A549 (cell line): Measurements from ENCODE around the gene NTHL1. TPM values are rescaled to one million over a fixed set of nuclear protein-coding genes. Genes with fewer than 3 reads are reported as not detected.

Source experiments
- ATAC-seq, 2 experiments: fragments of 200-7000 bp in 1 of 2; fragments of >200 bp in 1 of 2; cut with Nextera tagmentation in 1 of 2; cut with Tn5 transposase in 1 of 2; 3 replicates each; pipeline versions ENCODE4 v1.8.0 to v1.9.1; 2018 to 2020; ENCODE audit warnings: mild to moderate bottlenecking in 1 of 2, moderate library complexity in 1 of 2
- CTCF ChIA-PET: fragments of 300-600 bp; sonication (Branson Sonifier 250); formaldehyde crosslinking; extraction: SDS; loops from one replicate; lab custom pipeline; 2021; ENCODE audit warnings: antibody characterized with exemption, inconsistent platforms; lab: Yijun Ruan, JAX
- POLR2A ChIA-PET: fragments of 350-600 bp; formaldehyde crosslinking; extraction: SDS; loops from one replicate; lab custom pipeline; 2021; ENCODE audit warnings: antibody characterized with exemption, inconsistent platforms; lab: Yijun Ruan, JAX
- DNase-seq, 2 experiments: peaks; one replicate each; pipeline versions ENCODE4 v3.0.0 to v3.0.0-alpha.2; 2011 to 2016; ENCODE audit warnings: low read depth in 1 of 2, low spot score in 1 of 2
- FAIRE-seq: peaks from 2 replicates; lab custom pipeline; 2011; peaks lifted over from hg19 to GRCh38; lab: Jason Lieb, UNC
- H3K27ac ChIP-seq, 2 experiments: fragments of >200 bp; sonication (Bioruptor Twin); formaldehyde crosslinking; 3 replicates each; pipeline ENCODE4 v1.5.1; 2016 to 2017
- H3K4me1 ChIP-seq: fragments of >200 bp; sonication (Bioruptor Twin); formaldehyde crosslinking; 3 replicates; pipeline ENCODE4 v1.6.1; 2016
- H3K4me2 ChIP-seq: fragments of >200 bp; sonication (Bioruptor Twin); formaldehyde crosslinking; 3 replicates; pipeline ENCODE4 v1.6.1; 2016
- H3K4me3 ChIP-seq: fragments of >200 bp; sonication (Bioruptor Twin); formaldehyde crosslinking; 3 replicates; pipeline ENCODE4 v1.5.1; 2016
- H3K9me3 ChIP-seq: fragments of >200 bp; sonication (Bioruptor Twin); formaldehyde crosslinking; 3 replicates; pipeline ENCODE4 v1.6.1; 2016
- ATOH8 ChIP-seq: fragments of 250-450 bp; sonication (Bioruptor Pico); IDR thresholded peaks from 2 replicates; pipeline ENCODE4 v1.5.0; 2020; ENCODE audit warnings: low read depth, mild to moderate bottlenecking, moderate library complexity
- BHLHE40 ChIP-seq: IDR thresholded peaks from 2 replicates; pipeline ENCODE4 v1.6.1; 2012; ENCODE audit warnings: low read depth, low read length, inconsistent platforms
- CBX2 ChIP-seq: fragments of 200-600 bp; sonication (generic); IDR thresholded peaks from 2 replicates; pipeline ENCODE4 v1.6.1; 2016; ENCODE audit warnings: low read depth, mild to moderate bottlenecking, borderline replicate concordance
- CHD2 ChIP-seq: fragments of 150-350 bp; IDR thresholded peaks from 2 replicates; pipeline ENCODE4 v1.6.1; 2014; ENCODE audit warnings: low read length; ENCODE audit not compliant: partially characterized antibody
- E2F6 ChIP-seq: IDR thresholded peaks from 2 replicates; pipeline ENCODE4 v1.6.1; 2012; ENCODE audit warnings: low read depth, borderline replicate concordance
- EHF ChIP-seq: fragments of 250-450 bp; sonication (Bioruptor Pico); IDR thresholded peaks from 2 replicates; pipeline ENCODE4 v1.5.0; 2020; ENCODE audit warnings: mild to moderate bottlenecking
- EP300 ChIP-seq, 2 experiments: fragments of >200 bp; sonication (Bioruptor Twin); formaldehyde crosslinking; IDR thresholded peaks; 2 replicates in 1 of 2; 3 replicates in 1 of 2; pipeline ENCODE4 v1.6.1; 2016 to 2017
- ESRRA ChIP-seq: fragments of 150-350 bp; IDR thresholded peaks from 2 replicates; pipeline ENCODE4 v1.6.1; 2014; ENCODE audit warnings: mild to moderate bottlenecking, low read length, borderline replicate concordance
- FOSB ChIP-seq: fragments of 250-450 bp; sonication (Bioruptor Pico); IDR thresholded peaks from 2 replicates; pipeline ENCODE4 v1.5.0; 2020; ENCODE audit warnings: mild to moderate bottlenecking, moderate library complexity
- FOSL2 ChIP-seq, 2 experiments: fragments of 450-650 bp in 1 of 2; fragments of >200 bp in 1 of 2; sonication (Bioruptor Twin) in 1 of 2; formaldehyde crosslinking; IDR thresholded peaks; 2 replicates each; pipeline versions ENCODE4 v1.5.0 to v1.6.1; 2016 to 2020; ENCODE audit warnings: mild to moderate bottlenecking in 1 of 2, moderate library complexity in 1 of 2
- FOXS1 ChIP-seq: fragments of 250-450 bp; sonication (Bioruptor Pico); IDR thresholded peaks from 2 replicates; pipeline ENCODE4 v1.5.0; 2020; ENCODE audit warnings: mild to moderate bottlenecking, moderate library complexity
- GATA3 ChIP-seq: IDR thresholded peaks from 2 replicates; pipeline ENCODE4 v1.6.1; 2012; ENCODE audit warnings: borderline replicate concordance
- HDAC2 ChIP-seq: fragments of 200-600 bp; sonication (generic); IDR thresholded peaks from 2 replicates; pipeline ENCODE4 v1.6.1; 2016
- HOXA7 ChIP-seq: fragments of 250-450 bp; sonication (Bioruptor Pico); IDR thresholded peaks from 2 replicates; pipeline ENCODE4 v1.5.0; 2020; ENCODE audit warnings: mild to moderate bottlenecking, moderate library complexity
- HOXB13 ChIP-seq: fragments of 250-450 bp; sonication (Bioruptor Pico); IDR thresholded peaks from 2 replicates; pipeline ENCODE4 v1.5.0; 2020; ENCODE audit warnings: low read depth, mild to moderate bottlenecking, moderate library complexity
- JUN ChIP-seq, 2 experiments: fragments of >200 bp; sonication (Bioruptor Twin); formaldehyde crosslinking; IDR thresholded peaks; 2 replicates in 1 of 2; 3 replicates in 1 of 2; pipeline ENCODE4 v1.6.1; 2016 to 2017
- JUNB ChIP-seq: fragments of >200 bp; sonication (Bioruptor Twin); formaldehyde crosslinking; IDR thresholded peaks from 2 replicates; pipeline ENCODE4 v1.6.1; 2016
- KDM5A ChIP-seq: fragments of 200-600 bp; sonication (generic); IDR thresholded peaks from 2 replicates; pipeline ENCODE4 v1.6.1; 2016; ENCODE audit warnings: antibody characterized with exemption, mild to moderate bottlenecking
- MAFK ChIP-seq: fragments of 450-650 bp; IDR thresholded peaks from 2 replicates; pipeline ENCODE4 v1.6.1; 2014; ENCODE audit not compliant: partially characterized antibody
- MAZ ChIP-seq: fragments of 150-350 bp; IDR thresholded peaks from 2 replicates; pipeline ENCODE4 v1.6.1; 2014; ENCODE audit warnings: antibody characterized with exemption, low read depth, low read length, borderline replicate concordance
- MYC ChIP-seq: IDR thresholded peaks from 2 replicates; pipeline ENCODE4 v1.6.1; 2012; ENCODE audit warnings: mild to moderate bottlenecking, inconsistent platforms, low read length, improper control_type of control experiment, borderline replicate concordance
- NPAS2 ChIP-seq: fragments of 250-450 bp; sonication (Bioruptor Pico); IDR thresholded peaks from 2 replicates; pipeline ENCODE4 v1.8.0; 2022; ENCODE audit warnings: mild to moderate bottlenecking, moderate library complexity, borderline replicate concordance
- PHF8 ChIP-seq: fragments of 200-600 bp; sonication (generic); IDR thresholded peaks from 2 replicates; pipeline ENCODE4 v1.6.1; 2016; ENCODE audit warnings: low read depth, mild to moderate bottlenecking, antibody characterized with exemption, moderate library complexity, borderline replicate concordance
- RCOR1 ChIP-seq: fragments of 150-350 bp; IDR thresholded peaks from 2 replicates; pipeline ENCODE4 v1.6.1; 2014; ENCODE audit warnings: antibody characterized with exemption, low read length, low read depth
- REST ChIP-seq: fragments of 200-600 bp; sonication (generic); IDR thresholded peaks from 2 replicates; pipeline ENCODE4 v1.6.1; 2016; ENCODE audit warnings: antibody characterized with exemption, mild to moderate bottlenecking, moderate library complexity
- ZC3H11A ChIP-seq: fragments of 450-650 bp; IDR thresholded peaks from 2 replicates; pipeline ENCODE4 v1.6.1; 2014; ENCODE audit warnings: antibody characterized with exemption, mild to moderate bottlenecking
- ZNF302 ChIP-seq: fragments of 250-450 bp; sonication (Bioruptor Pico); IDR thresholded peaks from 2 replicates; pipeline ENCODE4 v1.9.0; 2021; ENCODE audit warnings: inconsistent platforms, mild to moderate bottlenecking, moderate library complexity
- WGBS: methylation state at CpG from one replicate; pipeline ENCODE4 v1.1.6; 2017; ENCODE audit errors: missing lambda C conversion rate; 5-methylcytosine and 5-hydroxymethylcytosine counted together
- polyA plus RNA-seq, 4 experiments: library from polyadenylated mRNA; depleted of rRNA in 3 of 4; stranded (reverse); fragments of >200 nt; fragmentation: RNase III in 1 of 4; extraction: RNeasy Plus Mini Kit Qiagen cat#74134 plus additional on column Dnase treatment in 1 of 4; gene quantifications; 2 replicates in 3 of 4; 3 replicates in 1 of 4; pipeline ENCODE4 v1.2.3, GENCODE V29; 2011 to 2017

NTHL1 gene
- polyA plus RNA-seq, 2 of the 4 experiments (the other 2 are of a cell fraction) = 28.8 to 42.3 TPM

- peak overlapping the region; percentile 41 to 79; a peak in 4 of 6 replicates for H3K27ac ChIP-seq
- no peak for FAIRE-seq
- TF ChIP-seq BHLHE40 (no peak), ZNF302 (CRISPR knock-in tag) (no peak), NPAS2 (CRISPR knock-in tag) (no peak), ESRRA (no peak), CBX2 (no peak), JUNB (no peak), HOXB13 (CRISPR knock-in tag) (no peak), MAFK (no peak), RCOR1 (no peak), HDAC2 (no peak), E2F6 (no peak), PHF8 (no peak), KDM5A (no peak), ZC3H11A (no peak), EP300 (IDR thresholded peaks at IDR 0.05) (no peak), EHF (CRISPR knock-in tag) (no peak), MAZ (no peak)
- POLR2A ChIA-PET = interaction anchor here (0.5 to 0.6 kb wide), 2 partner anchors 58 to 143 kb away, joined by 3 read pairs; no protein-coding TSS in a partner anchor
- 98% methylated on average over 9 of the region's 27 CpGs for WGBS
- CTCF ChIA-PET = interaction anchor here (1.0 to 19.7 kb wide), 3 partner anchors 6 to 142 kb away, joined by 4 to 196 read pairs (median 80); partner anchors contain the start of gene ZNF598
- ATAC-seq = no peak
- H3K4me1 ChIP-seq = peaks cover 45% of the 10 kb centered on the region
- no peaks in the 10 kb centered on the region for H3K9me3 ChIP-seq
- H3K4me3 ChIP-seq = no peak overlapping the region
- H3K4me2 ChIP-seq = peak overlapping the region; percentile 39; the same call in 1 of the 3 replicates
- DNase-seq = no peak
Observed at GRCh38 chr16:1998360-1998835, 49.2 kb downstream of the NTHL1 start.

- Histone ChIP-seq H3K9me3 (no peaks in the 10 kb centered on the region), H3K4me3 (no peak overlapping the region), H3K27ac (peak overlapping the region; percentile 55 to 79; a peak in 5 of 6 replicates), H3K4me2 (peak overlapping the region; percentile 39), H3K4me1 (peaks cover 51% of the 10 kb centered on the region)
- ChIA-PET CTCF (interaction anchor here (0.5 to 19.7 kb wide), 8 partner anchors 7 to 143 kb away, joined by 3 to 196 read pairs (median 4); partner anchors contain the start of gene ZNF598), POLR2A (interaction anchor here (0.5 to 0.7 kb wide), 2 partner anchors 33 to 57 kb away, joined by 3 to 4 read pairs; partner anchors contain the start of gene RPS2)
- peak; percentile 51 for FAIRE-seq
- peak in 1 of 2 experiments; percentile 8; a peak in 1 of 6 replicates for ATAC-seq
- TF ChIP-seq HOXA7 (CRISPR knock-in tag) (no peak), BHLHE40 (no peak), JUN (IDR thresholded peaks at IDR 0.05) (no peak), HDAC2 (no peak), REST (no peak), GATA3 (no peak), FOSB (no peak), E2F6 (no peak), CHD2 (no peak), PHF8 (no peak), HOXB13 (CRISPR knock-in tag) (no peak), MYC (no peak), JUNB (no peak), FOSL2 (IDR thresholded peaks at IDR 0.05) (no peak), FOSL2 (CRISPR knock-in tag; IDR thresholded peaks at IDR 0.05) (no peak), ATOH8 (CRISPR knock-in tag) (no peak), FOXS1 (CRISPR knock-in tag) (no peak)
- WGBS = 75% methylated on average over 23 of the region's 26 CpGs
- no peak for DNase-seq
Observed at GRCh38 chr16:1997494-1998359, 49.9 kb downstream of the NTHL1 start.
